HG03039 (cell line): Measurements from ENCODE around the gene SYNJ1.
"Not testable (repeated sequence)": the region's sequence is repeated elsewhere in the genome, so short reads cannot be mapped to it uniquely, and the experiment has no call there.

Source experiments
- ATAC-seq: cut with Tn5 transposase; IDR thresholded peaks from one replicate; pipeline ENCODE4 v1.9.1; 2021; ENCODE audit warnings: mild to moderate bottlenecking, moderate library complexity; ENCODE audit not compliant: unreplicated experiment

SYNJ1 gene

GRCh38 chr21:32613436-32614043 lies 114.3 kb downstream of the SYNJ1 start:
- no peak for ATAC-seq

- no peak for ATAC-seq
Observed at GRCh38 chr21:32612999-32613337, 114.8 kb downstream of the SYNJ1 start.

GRCh38 chr21:32612075-32612998 lies 115.5 kb downstream of the SYNJ1 start, which contains the start of gene CFAP298:
CFAP298 (minus strand) TSS chr21:32612377; CDS start chr21:32612243, 134 bp downstream.
- ATAC-seq: peak; percentile 90

GRCh38 chr21:32611471-32611997 lies 116.3 kb downstream of the SYNJ1 start:
- no peak for ATAC-seq

- ATAC-seq: not testable (repeated sequence)
Observed at GRCh38 chr21:32610940-32611339, 116.9 kb downstream of the SYNJ1 start.

GRCh38 chr21:32608851-32609250 lies 119.0 kb downstream of the SYNJ1 start:
- ATAC-seq: no peak

- no peak for ATAC-seq
Observed at GRCh38 chr21:32605469-32605868, 122.3 kb downstream of the SYNJ1 start.

GRCh38 chr21:32604464-32604863 lies 123.3 kb downstream of the SYNJ1 start:
- ATAC-seq: no peak

- no peak for ATAC-seq
Observed at GRCh38 chr21:32603131-32603530, 124.7 kb downstream of the SYNJ1 start.

GRCh38 chr21:32602099-32602498 lies 125.7 kb downstream of the SYNJ1 start:
- no peak for ATAC-seq

- ATAC-seq: no peak
Observed at GRCh38 chr21:32599526-32599925, 128.3 kb downstream of the SYNJ1 start.

- no peak for ATAC-seq
Observed at GRCh38 chr21:32599091-32599490, 128.7 kb downstream of the SYNJ1 start.

- ATAC-seq: no peak
Observed at GRCh38 chr21:32597205-32597604, 130.6 kb downstream of the SYNJ1 start.

GRCh38 chr21:32595431-32595830 lies 132.4 kb downstream of the SYNJ1 start:
- no peak for ATAC-seq

- no peak for ATAC-seq
Observed at GRCh38 chr21:32593690-32594089, 134.1 kb downstream of the SYNJ1 start.

GRCh38 chr21:32592929-32593502 lies 134.8 kb downstream of the SYNJ1 start:
- no peak for ATAC-seq

- no peak for ATAC-seq
Observed at GRCh38 chr21:32590130-32590529, 137.7 kb downstream of the SYNJ1 start.

GRCh38 chr21:32587651-32588050 lies 140.2 kb downstream of the SYNJ1 start:
- no peak for ATAC-seq

GRCh38 chr21:32587120-32587519 lies 140.7 kb downstream of the SYNJ1 start:
- ATAC-seq: no peak

- ATAC-seq: no peak
Observed at GRCh38 chr21:32585970-32586369, 141.8 kb downstream of the SYNJ1 start.

- no peak for ATAC-seq
Observed at GRCh38 chr21:32585042-32585710, 142.6 kb downstream of the SYNJ1 start, which contains the start of gene TCP10L. TCP10L (minus strand) TSS chr21:32585523; CDS start chr21:32584304, 1,219 bp downstream.
